ENCODE data around the gene MCM9.

DNA sequence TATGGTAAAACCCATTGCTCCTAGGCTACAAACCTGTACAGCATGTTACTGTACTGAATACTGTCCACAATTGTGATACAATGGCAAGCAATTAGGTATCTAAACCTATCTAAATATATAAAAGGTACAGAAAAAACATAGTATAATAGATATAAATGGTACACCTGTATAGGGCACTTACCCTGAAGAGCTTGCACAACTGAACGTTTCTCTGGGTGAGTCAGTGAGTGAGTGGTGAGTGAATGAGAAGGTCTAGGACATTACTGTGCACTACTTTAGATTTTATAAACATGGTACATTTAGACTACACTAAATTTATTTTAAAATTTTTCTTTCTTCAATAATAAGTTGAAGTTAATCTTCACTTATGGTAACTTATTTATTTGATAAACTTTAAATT is 163.7 kb downstream of the MCM9 start:
- TF ChIP-seq POLR2A (IDR thresholded peaks at IDR 0.05) = no peak
- TF ChIP-seq POLR2AphosphoS5 (IDR thresholded peaks at IDR 0.05) = no peak
- TF ChIP-seq, protein P1, sequence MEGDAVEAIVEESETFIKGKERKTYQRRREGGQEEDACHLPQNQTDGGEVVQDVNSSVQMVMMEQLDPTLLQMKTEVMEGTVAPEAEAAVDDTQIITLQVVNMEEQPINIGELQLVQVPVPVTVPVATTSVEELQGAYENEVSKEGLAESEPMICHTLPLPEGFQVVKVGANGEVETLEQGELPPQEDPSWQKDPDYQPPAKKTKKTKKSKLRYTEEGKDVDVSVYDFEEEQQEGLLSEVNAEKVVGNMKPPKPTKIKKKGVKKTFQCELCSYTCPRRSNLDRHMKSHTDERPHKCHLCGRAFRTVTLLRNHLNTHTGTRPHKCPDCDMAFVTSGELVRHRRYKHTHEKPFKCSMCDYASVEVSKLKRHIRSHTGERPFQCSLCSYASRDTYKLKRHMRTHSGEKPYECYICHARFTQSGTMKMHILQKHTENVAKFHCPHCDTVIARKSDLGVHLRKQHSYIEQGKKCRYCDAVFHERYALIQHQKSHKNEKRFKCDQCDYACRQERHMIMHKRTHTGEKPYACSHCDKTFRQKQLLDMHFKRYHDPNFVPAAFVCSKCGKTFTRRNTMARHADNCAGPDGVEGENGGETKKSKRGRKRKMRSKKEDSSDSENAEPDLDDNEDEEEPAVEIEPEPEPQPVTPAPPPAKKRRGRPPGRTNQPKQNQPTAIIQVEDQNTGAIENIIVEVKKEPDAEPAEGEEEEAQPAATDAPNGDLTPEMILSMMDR (IDR thresholded peaks at IDR 0.05) = no peak
